Activated CD4-positive, alpha-beta memory T cell treated with anti-CD3 and anti-CD28 coated beads, Interleukin-2, amount 10 ng/mL, durations not matched to agents 7 days and 5 days (primary cell): Measurements from ENCODE around the gene IKBKG. TPM values are rescaled to one million over a fixed set of nuclear protein-coding genes. Genes with fewer than 3 reads are reported as not detected.
"Not testable (repeated sequence)": the region's sequence is repeated elsewhere in the genome, so short reads cannot be mapped to it uniquely, and the experiment has no call there.

Source experiments
- CTCF ChIA-PET: fragments of 350-600 bp; sonication (Branson Sonifier 250); formaldehyde crosslinking; loops from one replicate; lab custom pipeline; 2021; ENCODE audit warnings: antibody characterized with exemption, inconsistent platforms; lab: Charles Lee
- POLR2A ChIA-PET: fragments of 350-600 bp; sonication (Branson Sonifier 250); formaldehyde crosslinking; loops from one replicate; lab custom pipeline; 2021; ENCODE audit warnings: antibody characterized with exemption; lab: Charles Lee
- DNase-seq: peaks from one replicate; pipeline ENCODE4 v3.0.0-alpha.2; 2020
- H3K27ac Mint-ChIP-seq: one replicate; pipeline ENCODE4 v1.8.0; 2021; ENCODE audit warnings: mild to moderate bottlenecking, mixed read lengths
- H3K27me3 Mint-ChIP-seq: one replicate; pipeline ENCODE4 v1.8.0; 2021; ENCODE audit warnings: mixed read lengths
- H3K36me3 Mint-ChIP-seq: one replicate; pipeline ENCODE4 v1.8.0; 2021; ENCODE audit warnings: low read depth, mixed read lengths
- H3K4me1 Mint-ChIP-seq: one replicate; pipeline ENCODE4 v1.8.0; 2021; ENCODE audit warnings: mixed read lengths
- H3K4me3 Mint-ChIP-seq: one replicate; pipeline ENCODE4 v1.8.0; 2021; ENCODE audit warnings: mild to moderate bottlenecking, mixed read lengths
- H3K9me3 Mint-ChIP-seq: one replicate; pipeline ENCODE4 v1.8.0; 2021; ENCODE audit warnings: mixed read lengths
- total RNA-seq, 2 experiments: library from RNA; stranded (reverse); gene quantifications; one replicate each; pipeline ENCODE4 v1.2.3, GENCODE V29; 2021

Gene IKBKG
- total RNA-seq, 2 experiments from 2014 or later, result 51.9 to 54.0 TPM

GRCh38 chrX:154590415-154590814 is 43.0 kb downstream of the IKBKG start:
- H3K36me3 Mint-ChIP-seq, DNase-seq, CTCF ChIA-PET, H3K4me1 Mint-ChIP-seq, H3K4me3 Mint-ChIP-seq, H3K9me3 Mint-ChIP-seq, H3K27ac Mint-ChIP-seq, POLR2A ChIA-PET: not testable (repeated sequence)
- H3K27me3 Mint-ChIP-seq, result peaks cover 10% of the 10 kb centered on the region

GRCh38 chrX:154592505-154592904 is 45.1 kb downstream of the IKBKG start:
- Mint-ChIP-seq H3K4me1 (peaks cover 7% of the 10 kb centered on the region), H3K4me3 (no peak overlapping the region), H3K9me3 (no peaks in the 10 kb centered on the region), H3K36me3 (peaks cover 4% of the 10 kb centered on the region), H3K27me3 (peaks cover 12% of the 10 kb centered on the region), H3K27ac (no peak overlapping the region)
- DNase-seq, result no peak
- CTCF ChIA-PET, result no interaction called here
- POLR2A ChIA-PET, result no interaction called here

GRCh38 chrX:154593201-154593600 is 45.8 kb downstream of the IKBKG start:
- no peak overlapping the region for H3K27ac Mint-ChIP-seq
- ChIA-PET POLR2A (no interaction called here), CTCF (no interaction called here)
- H3K36me3 Mint-ChIP-seq, result peaks cover 4% of the 10 kb centered on the region
- peaks cover 12% of the 10 kb centered on the region for H3K27me3 Mint-ChIP-seq
- no peak overlapping the region for H3K4me3 Mint-ChIP-seq
- H3K4me1 Mint-ChIP-seq, result peaks cover 7% of the 10 kb centered on the region
- no peak for DNase-seq
- peaks cover 4% of the 10 kb centered on the region for H3K9me3 Mint-ChIP-seq

DNA sequence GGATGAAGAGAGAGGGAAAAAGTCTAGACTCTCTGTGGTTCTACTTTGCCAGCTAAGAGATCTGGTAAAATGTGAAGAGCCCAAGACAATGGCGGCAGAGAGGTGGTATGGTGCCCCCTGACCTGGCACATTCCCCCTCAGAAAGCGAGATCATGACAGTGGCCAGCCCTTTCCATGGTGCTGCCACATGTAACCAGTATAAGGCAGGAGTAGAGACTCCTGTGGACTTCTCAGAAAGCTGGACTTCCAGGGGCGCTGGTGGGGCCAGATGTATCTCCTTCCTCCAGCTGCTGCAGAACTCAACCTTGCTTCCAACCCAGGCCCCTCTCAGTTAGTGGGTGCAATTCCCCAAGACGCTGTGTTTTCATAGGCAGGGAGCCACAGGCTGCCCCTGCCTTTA is 47.1 kb downstream of the IKBKG start:
- H3K36me3 Mint-ChIP-seq, result peaks cover 4% of the 10 kb centered on the region
- H3K4me1 Mint-ChIP-seq, result peaks cover 7% of the 10 kb centered on the region
- ChIA-PET POLR2A (no interaction called here), CTCF (interaction anchor here (1.2 kb wide), 1 partner anchor 154 kb away, joined by 4 read pairs; no protein-coding TSS in a partner anchor)
- peaks cover 12% of the 10 kb centered on the region for H3K27me3 Mint-ChIP-seq
- H3K9me3 Mint-ChIP-seq, result peaks cover 4% of the 10 kb centered on the region
- H3K4me3 Mint-ChIP-seq, result no peak overlapping the region
- H3K27ac Mint-ChIP-seq, result no peak overlapping the region
- no peak for DNase-seq

- Mint-ChIP-seq H3K4me1 (peaks cover 12% of the 10 kb centered on the region), H3K36me3 (peaks cover 4% of the 10 kb centered on the region), H3K4me3 (no peak overlapping the region), H3K27me3 (peaks cover 12% of the 10 kb centered on the region), H3K9me3 (peaks cover 4% of the 10 kb centered on the region), H3K27ac (no peak overlapping the region)
- no peak for DNase-seq
- POLR2A ChIA-PET, result interaction anchor here (0.9 kb wide), 1 partner anchor 117 kb away, joined by 3 read pairs; no protein-coding TSS in a partner anchor
- CTCF ChIA-PET, result no interaction called here
Measured at GRCh38 chrX:154595559-154596249, 48.3 kb downstream of the IKBKG start.

DNA sequence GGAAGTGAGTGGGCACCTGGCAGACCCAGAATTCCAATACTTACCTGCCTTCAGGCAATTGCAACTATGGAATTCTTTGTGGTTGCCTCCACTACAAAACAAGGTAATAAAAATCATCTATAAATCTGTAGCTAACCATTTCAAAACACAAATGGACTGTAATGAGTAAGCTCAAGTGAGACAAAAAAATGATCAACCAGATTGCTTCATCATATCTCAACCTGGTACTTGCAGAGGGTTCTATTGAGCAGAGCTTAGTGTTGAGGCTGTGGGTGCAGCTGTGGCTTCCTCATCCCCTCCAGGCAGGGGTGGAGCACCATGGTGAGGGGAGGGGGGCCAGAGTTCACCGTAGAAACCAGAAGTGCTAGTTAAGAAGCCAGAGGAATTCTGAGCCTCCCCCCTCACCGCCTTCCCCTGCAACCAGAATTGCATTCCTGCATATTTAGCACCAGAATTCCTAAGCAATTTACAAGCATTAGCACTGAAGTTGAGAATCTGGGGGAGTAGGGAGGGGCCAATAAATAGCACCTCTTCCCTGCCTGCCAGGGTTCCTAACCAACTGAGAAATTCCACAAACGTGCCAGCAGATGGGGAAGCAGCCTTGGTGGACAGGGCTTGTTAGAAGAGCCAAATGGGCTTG is 49.0 kb downstream of the IKBKG start:
- Mint-ChIP-seq H3K9me3 (peaks cover 4% of the 10 kb centered on the region), H3K27me3 (peaks cover 12% of the 10 kb centered on the region), H3K27ac (no peak overlapping the region), H3K4me1 (peaks cover 12% of the 10 kb centered on the region), H3K4me3 (no peak overlapping the region), H3K36me3 (peaks cover 4% of the 10 kb centered on the region)
- ChIA-PET POLR2A (interaction anchor here (0.9 kb wide), 1 partner anchor 117 kb away, joined by 3 read pairs; no protein-coding TSS in a partner anchor), CTCF (no interaction called here)
- DNase-seq, result no peak

DNA sequence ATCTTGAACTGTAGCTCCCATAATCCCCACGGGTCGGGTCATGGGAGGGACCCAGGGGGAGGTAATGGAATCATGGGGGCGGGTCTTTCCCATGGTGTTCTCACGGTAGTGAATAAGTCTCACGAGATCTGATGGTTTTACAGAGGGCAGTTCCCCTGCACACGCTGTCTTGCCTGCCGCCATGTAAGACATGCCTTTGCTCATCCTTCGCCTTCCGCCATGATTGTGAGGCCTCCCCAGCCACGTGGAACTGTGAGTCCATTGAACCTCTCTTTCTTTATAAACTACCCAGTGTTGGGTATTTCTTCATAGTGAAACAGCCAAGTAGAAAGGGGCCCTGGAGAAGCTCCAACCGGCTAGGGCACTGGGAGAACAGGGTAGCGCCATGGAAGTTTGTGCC is 49.8 kb downstream of the IKBKG start:
- Mint-ChIP-seq H3K27ac (no peak overlapping the region), H3K4me1 (peaks cover 12% of the 10 kb centered on the region), H3K4me3 (no peak overlapping the region), H3K36me3 (peaks cover 3% of the 10 kb centered on the region), H3K27me3 (peaks cover 11% of the 10 kb centered on the region), H3K9me3 (peaks cover 4% of the 10 kb centered on the region)
- ChIA-PET POLR2A (no interaction called here), CTCF (no interaction called here)
- DNase-seq, result no peak

DNA sequence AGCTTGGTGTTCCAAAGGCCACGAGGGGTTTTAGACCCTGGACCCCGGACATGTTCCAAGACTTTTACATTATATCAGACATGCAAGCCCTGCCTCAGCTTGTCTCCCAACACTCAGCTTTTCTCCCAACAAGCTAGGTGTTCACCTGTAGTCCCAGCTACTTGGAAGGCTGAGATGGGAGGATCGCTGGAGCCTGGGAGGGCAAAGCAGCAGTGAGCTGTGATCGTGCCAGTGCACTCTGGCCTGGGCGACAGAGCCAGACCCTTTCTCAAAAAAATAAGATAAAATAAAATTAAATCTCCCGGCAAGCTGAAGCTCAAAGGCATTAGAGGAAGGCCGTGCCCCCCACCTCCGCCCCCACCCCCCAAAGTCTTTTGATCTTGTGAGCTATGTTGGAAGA is 51.2 kb downstream of the IKBKG start:
- no peak for DNase-seq
- Mint-ChIP-seq H3K4me3 (no peak overlapping the region), H3K36me3 (no peaks in the 10 kb centered on the region), H3K9me3 (peaks cover 4% of the 10 kb centered on the region), H3K4me1 (peaks cover 12% of the 10 kb centered on the region), H3K27ac (no peak overlapping the region), H3K27me3 (peaks cover 8% of the 10 kb centered on the region)
- POLR2A ChIA-PET, result no interaction called here
- CTCF ChIA-PET, result interaction anchor here (1.1 kb wide), 1 partner anchor 119 kb away, joined by 3 read pairs; no protein-coding TSS in a partner anchor

- ChIA-PET POLR2A (no interaction called here), CTCF (no interaction called here)
- H3K27ac Mint-ChIP-seq, result no peak overlapping the region
- no peak for DNase-seq
- H3K9me3 Mint-ChIP-seq, result peaks cover 4% of the 10 kb centered on the region
- peaks cover 5% of the 10 kb centered on the region for H3K27me3 Mint-ChIP-seq
- H3K36me3 Mint-ChIP-seq, result no peaks in the 10 kb centered on the region
- H3K4me3 Mint-ChIP-seq, result no peak overlapping the region
- peaks cover 15% of the 10 kb centered on the region for H3K4me1 Mint-ChIP-seq
Measured at GRCh38 chrX:154599531-154599930, 52.1 kb downstream of the IKBKG start.

GRCh38 chrX:154600759-154601374 is 53.4 kb downstream of the IKBKG start:
- DNase-seq, result no peak
- Mint-ChIP-seq H3K4me1 (peaks cover 14% of the 10 kb centered on the region), H3K9me3 (peaks cover 4% of the 10 kb centered on the region), H3K27ac (no peak overlapping the region), H3K36me3 (no peaks in the 10 kb centered on the region), H3K27me3 (peaks cover 2% of the 10 kb centered on the region), H3K4me3 (no peak overlapping the region)
- ChIA-PET POLR2A (no interaction called here), CTCF (no interaction called here)

- Mint-ChIP-seq H3K36me3 (no peaks in the 10 kb centered on the region), H3K27ac (no peak overlapping the region), H3K9me3 (peaks cover 4% of the 10 kb centered on the region), H3K4me3 (no peak overlapping the region), H3K27me3 (peaks cover 1% of the 10 kb centered on the region), H3K4me1 (peaks cover 18% of the 10 kb centered on the region)
- POLR2A ChIA-PET, result no interaction called here
- CTCF ChIA-PET, result no interaction called here
- DNase-seq, result no peak
Measured at GRCh38 chrX:154602226-154602625, 54.8 kb downstream of the IKBKG start.

DNA sequence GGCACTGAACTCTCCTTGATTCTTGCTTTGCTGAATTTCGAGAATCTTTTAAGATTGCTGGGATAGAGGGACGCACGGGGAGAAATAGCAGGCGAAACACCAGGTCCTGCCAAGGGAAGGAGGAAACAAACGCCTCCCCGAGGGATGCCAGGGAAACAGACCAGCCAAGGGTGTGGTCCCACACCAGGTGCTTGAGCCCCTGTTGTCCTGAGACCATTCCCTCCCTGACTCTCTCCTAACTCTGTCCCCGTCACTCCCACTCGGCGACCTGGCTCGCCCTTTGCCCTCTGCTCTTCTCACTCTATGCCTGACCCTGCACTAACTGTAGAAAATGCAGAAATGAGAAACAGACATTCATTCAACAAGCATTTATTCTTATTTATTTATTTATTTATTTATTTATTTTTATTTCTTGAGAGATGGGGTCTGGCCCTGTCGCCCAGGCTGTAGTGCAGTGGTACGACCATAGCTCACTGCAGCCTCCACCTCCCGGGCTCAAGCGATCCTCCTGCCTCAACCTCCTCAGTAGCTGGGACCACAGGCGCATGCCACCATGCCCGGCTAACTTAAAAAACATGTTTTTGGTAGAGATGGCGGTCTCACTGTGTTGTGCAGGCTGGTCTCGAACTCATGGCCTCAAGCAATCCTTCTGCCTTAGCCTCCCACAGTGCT is 55.5 kb downstream of the IKBKG start:
- H3K36me3 Mint-ChIP-seq, result no peaks in the 10 kb centered on the region
- no peak overlapping the region for H3K4me3 Mint-ChIP-seq
- H3K4me1 Mint-ChIP-seq, result peaks cover 18% of the 10 kb centered on the region
- no peak overlapping the region for H3K27ac Mint-ChIP-seq
- ChIA-PET CTCF (no interaction called here), POLR2A (no interaction called here)
- no peaks in the 10 kb centered on the region for H3K27me3 Mint-ChIP-seq
- peaks cover under 1% of the 10 kb centered on the region for H3K9me3 Mint-ChIP-seq
- DNase-seq, result no peak
